GM06990 (cell line): Measurements from ENCODE around the gene C1orf174.

Source experiments
- DNase-seq: peaks from one replicate; pipeline ENCODE4 v3.0.0-alpha.2; 2011; ENCODE audit not compliant: insufficient read length; ENCODE audit errors: extremely low read depth
- H3K27me3 ChIP-seq: replicated peaks from 2 replicates; pipeline ENCODE4 v1.6.0; 2011; ENCODE audit warnings: low read length; ENCODE audit not compliant: control insufficient read depth, insufficient read depth
- H3K36me3 ChIP-seq: 2 replicates; pipeline ENCODE4 v1.5.1; 2011; ENCODE audit warnings: low read length; ENCODE audit not compliant: control insufficient read depth, insufficient read depth
- H3K4me3 ChIP-seq: replicated peaks from 2 replicates; pipeline ENCODE4 v1.5.1; 2011; ENCODE audit warnings: low read depth, mild to moderate bottlenecking, control low read depth, low read length
- TF ChIP-seq, protein P1 (sequence below): IDR thresholded peaks from 2 replicates; pipeline ENCODE4 v1.5.1; 2011; ENCODE audit warnings: low read length, control low read depth, mild to moderate bottlenecking, inconsistent platforms; ENCODE audit not compliant: insufficient read depth, poor library complexity, severe bottlenecking

The C1orf174 gene

DNA sequence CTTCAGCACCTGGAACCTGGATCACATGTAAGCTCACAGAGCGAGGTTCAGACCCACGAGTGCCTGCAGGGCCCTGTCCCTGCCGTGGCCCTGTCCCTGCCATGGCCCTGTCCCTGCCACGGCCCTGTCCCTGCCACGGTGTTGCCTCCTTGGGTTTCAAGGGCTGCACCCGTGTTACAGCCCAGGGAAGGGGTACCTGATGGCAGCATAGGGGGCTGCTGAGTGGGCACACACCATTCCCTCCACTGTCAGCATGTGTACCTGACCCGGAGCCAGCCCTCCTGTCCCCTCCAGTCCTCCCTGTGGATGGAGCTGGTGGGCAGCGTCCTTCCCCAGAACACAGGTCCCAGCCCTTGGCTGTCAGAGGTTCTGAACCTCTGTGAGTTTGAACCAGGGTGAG lies 27.5 kb downstream of the C1orf174 start:
- DNase-seq = no peak
- no peak overlapping the region for H3K4me3 ChIP-seq

DNA sequence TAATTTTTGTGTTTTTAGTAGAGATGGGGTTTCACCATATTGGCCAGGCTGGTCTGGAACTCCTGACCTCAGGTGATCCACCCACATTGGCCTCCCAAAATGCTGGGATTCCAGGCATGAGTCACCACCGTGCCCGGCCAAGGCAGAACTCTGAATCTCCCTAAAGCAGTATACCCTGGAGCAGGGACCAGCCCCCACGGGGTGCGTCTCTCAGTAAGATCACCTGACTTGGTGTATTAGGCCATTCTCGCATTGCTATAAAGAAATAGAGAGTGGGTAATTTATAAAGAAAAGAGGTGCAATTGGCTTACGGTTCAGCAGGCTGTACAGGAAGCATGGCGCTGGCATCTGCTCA lies 28.6 kb downstream of the C1orf174 start:
- no peaks in the 10 kb centered on the region for H3K27me3 ChIP-seq
- TF ChIP-seq, protein P1, sequence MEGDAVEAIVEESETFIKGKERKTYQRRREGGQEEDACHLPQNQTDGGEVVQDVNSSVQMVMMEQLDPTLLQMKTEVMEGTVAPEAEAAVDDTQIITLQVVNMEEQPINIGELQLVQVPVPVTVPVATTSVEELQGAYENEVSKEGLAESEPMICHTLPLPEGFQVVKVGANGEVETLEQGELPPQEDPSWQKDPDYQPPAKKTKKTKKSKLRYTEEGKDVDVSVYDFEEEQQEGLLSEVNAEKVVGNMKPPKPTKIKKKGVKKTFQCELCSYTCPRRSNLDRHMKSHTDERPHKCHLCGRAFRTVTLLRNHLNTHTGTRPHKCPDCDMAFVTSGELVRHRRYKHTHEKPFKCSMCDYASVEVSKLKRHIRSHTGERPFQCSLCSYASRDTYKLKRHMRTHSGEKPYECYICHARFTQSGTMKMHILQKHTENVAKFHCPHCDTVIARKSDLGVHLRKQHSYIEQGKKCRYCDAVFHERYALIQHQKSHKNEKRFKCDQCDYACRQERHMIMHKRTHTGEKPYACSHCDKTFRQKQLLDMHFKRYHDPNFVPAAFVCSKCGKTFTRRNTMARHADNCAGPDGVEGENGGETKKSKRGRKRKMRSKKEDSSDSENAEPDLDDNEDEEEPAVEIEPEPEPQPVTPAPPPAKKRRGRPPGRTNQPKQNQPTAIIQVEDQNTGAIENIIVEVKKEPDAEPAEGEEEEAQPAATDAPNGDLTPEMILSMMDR = no peak

More for the DNA sequence above, 27.5 kb downstream of the C1orf174 start:
- Histone ChIP-seq H3K27me3 (no peaks in the 10 kb centered on the region), H3K36me3 (peaks cover 15% of the 10 kb centered on the region)
- TF ChIP-seq, protein P1 = no peak

DNA sequence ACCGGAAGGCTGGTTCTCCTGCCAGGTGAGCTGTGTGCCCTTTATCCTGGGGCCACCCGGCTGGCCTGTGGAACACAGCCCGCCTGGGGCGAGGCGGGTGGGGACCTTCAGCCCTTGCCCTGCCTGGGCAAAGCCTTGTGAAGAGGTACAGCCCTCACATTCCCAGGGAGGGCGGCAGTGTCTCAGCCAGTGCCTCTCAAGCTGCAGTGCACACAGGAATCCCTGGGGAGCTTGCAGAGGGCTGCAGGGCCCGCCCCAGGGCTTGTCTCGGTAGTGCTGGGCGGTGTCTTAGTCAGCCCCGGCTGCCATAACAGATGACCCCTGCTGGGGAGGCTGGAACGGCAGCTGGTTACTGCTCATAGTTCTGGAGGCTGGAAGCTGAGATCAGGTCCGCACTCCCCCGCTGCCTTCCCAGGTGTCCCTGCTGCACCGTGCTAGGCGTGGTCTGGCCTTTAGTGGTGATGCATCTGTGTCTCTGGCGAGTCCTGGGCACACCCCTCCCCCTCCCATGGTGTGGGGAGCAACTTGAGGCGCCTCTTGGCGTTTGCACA lies 30.2 kb downstream of the C1orf174 start:
- no peak overlapping the region for H3K4me3 ChIP-seq
- no peaks in the 10 kb centered on the region for H3K27me3 ChIP-seq
- peaks cover 16% of the 10 kb centered on the region for H3K36me3 ChIP-seq
- TF ChIP-seq, protein P1 = no peak
- no peak for DNase-seq

More for the DNA sequence above, 28.6 kb downstream of the C1orf174 start:
- H3K36me3 ChIP-seq = peaks cover 14% of the 10 kb centered on the region
- H3K4me3 ChIP-seq = no peak overlapping the region
- no peak for DNase-seq

DNA sequence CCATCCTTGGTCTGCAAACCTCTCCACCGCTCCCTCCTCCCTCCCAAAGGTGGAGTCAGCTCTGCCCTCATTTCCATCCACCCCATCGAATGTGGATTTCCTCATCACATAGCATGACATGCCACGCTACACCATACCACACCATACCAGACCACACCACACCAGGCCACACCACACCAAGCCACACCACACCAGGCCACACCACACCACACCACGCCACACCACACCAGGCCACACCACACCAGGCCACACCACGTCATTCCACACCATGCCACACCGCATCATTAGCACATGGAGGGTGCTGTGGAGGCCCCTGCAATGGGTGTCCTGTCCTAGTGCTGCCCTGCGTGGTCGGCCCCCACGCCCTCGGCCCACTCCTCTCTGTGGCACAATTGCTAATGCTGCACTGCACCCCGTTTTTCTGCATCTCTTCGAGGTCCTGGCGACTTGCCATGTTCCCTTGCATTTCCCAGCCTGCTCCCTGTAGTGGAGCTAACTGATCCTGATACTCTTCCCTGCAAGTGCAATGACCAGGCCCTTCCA lies 31.5 kb downstream of the C1orf174 start:
- Histone ChIP-seq H3K27me3 (no peaks in the 10 kb centered on the region), H3K36me3 (peaks cover 14% of the 10 kb centered on the region), H3K4me3 (no peak overlapping the region)
- TF ChIP-seq, protein P1 = no peak
- DNase-seq = no peak

DNA sequence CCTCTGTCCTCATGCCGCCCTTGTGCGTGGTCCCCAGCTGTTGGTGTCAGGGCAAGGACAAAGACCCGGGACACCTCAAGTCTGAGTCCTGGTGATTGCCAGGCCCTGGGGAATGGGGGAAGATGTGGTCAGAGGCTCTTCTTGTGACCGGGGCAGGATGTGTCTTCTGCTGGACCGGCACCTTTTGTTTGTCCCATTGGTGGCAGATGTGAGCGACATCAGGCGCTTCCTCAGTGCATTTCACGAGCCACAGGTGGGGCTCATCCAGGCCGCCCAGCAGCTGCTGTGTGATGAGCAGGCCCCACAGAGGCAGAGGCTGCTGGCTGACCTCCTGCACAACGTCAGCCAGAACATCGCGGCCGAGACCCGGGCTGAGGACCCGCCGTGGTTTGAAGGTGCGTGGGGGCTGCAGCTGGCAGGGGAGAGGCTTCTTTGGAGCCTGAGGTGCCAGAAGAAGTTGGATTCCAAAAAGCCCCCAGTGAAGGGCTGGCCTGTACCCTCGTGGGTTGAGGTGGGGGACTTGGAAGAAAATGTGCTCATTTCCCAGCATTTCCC lies 34.4 kb downstream of the C1orf174 start:
- no peaks in the 10 kb centered on the region for H3K27me3 ChIP-seq
- no peak overlapping the region for H3K4me3 ChIP-seq
- no peak for DNase-seq
- TF ChIP-seq, protein P1 = no peak
- peaks cover 11% of the 10 kb centered on the region for H3K36me3 ChIP-seq
